Activated CD4-positive, alpha-beta T cell treated with anti-CD3 and anti-CD28 coated beads for 4 hours (primary cell): ENCODE results near the gene NAPSA.
"Not testable (repeated sequence)": the region's sequence is repeated elsewhere in the genome, so short reads cannot be mapped to it uniquely, and the experiment has no call there.

Source experiments
- DNase-seq, 2 donors: peaks; one replicate each; pipeline ENCODE4 v3.0.0-alpha.2; 2020

The NAPSA gene

DNA sequence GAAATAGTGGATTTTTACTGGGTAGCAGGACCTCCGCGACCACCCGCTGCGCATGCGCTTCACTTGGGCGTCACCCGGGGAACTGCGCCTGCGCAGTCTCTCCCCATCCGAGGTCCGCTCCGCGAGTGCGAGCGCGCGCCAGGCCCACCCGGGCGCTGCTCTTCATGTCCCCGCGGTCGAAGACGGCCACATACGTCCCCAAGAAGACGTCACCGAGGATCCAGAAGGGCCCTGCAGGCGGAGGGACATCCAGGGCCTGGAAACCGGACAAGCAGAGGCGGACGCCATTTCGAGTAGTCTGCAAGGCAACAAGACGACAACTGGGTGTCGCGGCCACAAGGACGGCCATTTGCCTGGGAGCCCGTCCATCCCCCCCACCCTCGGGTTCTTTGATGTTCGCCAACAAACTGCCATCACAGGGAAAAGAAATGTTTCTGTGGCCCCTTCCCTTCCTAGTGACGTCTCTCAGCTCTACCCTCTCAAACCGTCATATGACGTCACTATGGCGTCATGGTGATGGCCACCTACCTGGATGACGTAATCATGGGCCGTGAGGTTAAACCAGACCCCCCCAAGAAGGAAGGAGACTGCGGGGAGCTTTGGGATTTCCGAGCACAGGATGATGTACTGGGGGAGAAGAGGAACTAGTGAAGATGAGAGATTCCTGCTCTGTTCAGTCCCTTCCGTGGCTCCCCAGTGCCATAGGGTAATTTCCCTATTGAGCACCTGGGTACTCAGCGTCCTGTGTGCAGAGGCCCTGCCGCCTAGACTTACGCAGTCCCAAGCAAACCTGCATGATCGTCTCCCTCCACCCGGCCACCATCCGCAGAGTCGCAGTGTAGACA lies 6.7 kb downstream of the NAPSA start:
- DNase-seq = peak; percentile 75 to 76

DNA sequence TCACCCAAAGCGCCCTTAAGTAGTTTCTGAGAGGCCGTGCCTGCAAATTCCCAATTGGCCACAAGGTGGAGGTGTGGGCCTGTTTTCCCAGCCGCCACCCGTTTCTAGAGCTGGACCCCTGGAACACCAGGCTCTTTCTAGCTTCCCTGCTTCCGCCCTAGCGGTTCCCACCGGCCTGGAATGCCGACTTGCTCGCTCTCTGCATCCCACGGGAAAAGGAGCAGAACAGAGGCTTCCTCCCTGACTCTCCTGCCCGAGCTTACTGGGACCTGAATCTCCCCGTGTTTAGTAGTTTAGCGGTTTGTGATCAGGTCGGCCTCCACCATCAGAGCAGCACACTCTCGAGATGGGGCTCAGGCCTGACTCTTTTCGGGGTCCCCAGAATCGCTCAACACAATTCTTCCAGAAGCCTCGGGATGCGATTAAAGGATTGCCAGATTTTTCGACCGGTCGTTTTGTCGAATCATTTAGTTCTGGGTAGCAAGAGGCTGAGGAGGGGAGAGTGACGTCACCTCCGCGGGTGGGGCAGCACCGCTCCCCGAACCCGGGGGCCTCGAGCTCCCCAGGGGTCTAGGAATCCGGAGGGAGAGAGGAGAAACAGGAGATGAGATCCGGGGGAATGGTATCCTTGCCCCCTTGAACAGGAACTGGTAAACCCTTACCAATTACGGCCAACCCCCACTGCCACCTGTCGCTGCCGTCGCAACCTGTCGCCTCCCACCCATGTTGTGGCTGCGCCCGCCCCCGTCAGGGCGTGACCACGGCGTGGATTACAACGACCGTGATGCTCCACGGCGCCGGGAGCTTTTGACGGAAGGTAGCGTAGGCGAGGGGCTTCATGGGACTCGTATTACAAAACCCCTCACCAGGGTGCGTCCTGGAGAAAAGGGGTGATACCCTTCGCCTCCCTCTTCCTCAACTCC lies 8.0 kb downstream of the NAPSA start:
- peak; percentile 88 to 90 for DNase-seq

DNA sequence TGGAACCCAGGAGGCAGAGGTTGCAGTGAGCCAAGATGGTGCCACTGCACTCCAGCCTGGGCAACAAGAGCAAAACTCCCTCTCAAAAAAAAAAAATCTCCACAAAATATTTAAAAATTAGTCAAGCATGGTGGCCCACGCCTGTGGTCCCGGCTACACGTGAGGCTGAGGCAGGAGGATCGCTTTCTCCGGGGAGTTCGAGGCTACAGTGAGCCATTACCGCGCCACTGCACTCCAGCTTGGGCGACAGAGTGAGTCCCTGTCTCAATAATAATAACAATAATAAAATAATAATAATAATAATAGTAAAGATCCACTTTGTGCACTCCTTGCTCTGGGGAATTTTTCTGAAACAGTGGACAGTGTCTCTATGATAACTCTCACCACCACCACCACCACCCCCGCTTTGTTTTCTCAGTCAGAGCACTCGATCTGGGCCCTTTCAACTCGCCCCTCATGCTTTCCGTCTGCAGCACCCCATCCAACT lies 8.7 kb downstream of the NAPSA start:
- no peak for DNase-seq

DNA sequence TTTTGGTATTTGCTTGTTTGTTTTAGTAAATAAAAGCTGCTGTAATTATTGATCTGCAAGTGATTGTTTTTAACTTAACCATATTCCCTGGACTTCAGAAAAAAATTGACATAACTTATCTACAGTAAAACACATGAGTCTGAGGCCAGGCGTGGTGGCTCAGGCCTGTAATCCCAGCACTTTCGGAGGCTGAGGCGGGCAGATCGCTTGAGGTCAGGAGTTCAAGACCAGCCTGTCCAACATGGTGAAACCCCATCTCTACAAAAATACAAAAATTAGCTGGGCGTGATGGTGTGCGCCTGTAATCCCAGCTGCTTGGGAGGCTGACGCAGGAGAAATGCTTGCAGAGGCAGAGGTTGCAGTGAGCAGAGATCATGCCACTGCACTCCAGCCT lies 12.0 kb downstream of the NAPSA start:
- DNase-seq = not testable (repeated sequence)

DNA sequence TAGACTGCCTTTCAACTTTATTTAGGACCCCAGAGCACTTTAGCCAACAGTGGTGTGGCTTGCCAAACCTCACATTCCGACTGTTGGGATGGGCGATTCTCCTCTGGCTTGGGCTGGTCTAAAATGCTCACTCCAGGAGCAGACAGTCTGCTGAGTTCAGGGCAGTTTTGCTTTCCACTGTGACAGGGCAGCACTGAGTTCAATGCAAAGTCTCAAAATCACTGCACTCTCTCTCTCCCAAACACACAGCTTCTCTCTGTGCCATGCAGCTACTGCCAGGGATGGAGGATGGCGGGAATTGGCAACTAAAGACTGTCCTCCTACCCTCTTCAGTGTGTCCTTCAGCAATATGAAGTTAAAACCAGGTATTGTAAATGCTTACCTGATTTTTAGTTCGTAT lies 13.2 kb downstream of the NAPSA start:
- DNase-seq = no peak

DNA sequence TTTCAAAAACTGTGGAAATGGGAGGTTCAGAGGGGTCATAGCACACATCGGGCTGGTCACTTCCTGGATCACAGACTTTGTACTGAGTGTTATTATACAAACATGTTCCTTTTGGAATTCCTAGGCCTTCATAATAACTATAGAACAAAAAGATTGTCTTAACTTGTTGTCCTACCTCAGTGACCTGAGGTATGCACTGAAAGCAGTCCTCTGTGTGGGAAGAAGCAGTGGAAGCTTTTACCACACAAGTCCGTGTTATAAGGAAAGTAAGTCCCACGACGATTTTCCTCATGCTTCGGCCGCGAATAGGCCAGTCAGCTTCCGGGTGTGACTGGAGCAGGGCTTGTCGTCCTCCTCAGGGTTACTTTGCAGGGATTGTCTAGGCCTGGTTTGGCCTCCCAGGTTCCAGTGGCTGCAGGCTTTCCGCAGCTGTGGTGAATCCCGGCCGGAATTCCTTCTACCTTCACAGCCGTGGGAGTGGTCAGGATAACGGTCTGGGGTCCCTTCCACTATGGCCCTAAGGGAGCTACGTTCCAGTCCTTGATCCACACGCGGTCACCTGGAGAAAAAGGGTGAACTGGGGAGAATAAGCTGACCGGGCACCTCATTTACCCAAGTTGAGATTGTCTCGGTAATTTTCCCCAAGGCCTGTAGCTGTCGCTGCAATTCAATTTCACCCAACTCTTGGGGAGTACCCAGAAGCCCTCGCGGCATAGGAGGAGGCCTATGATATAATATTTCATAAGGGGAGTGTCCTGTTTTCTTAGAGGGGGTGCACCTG lies 16.0 kb downstream of the NAPSA start:
- no peak for DNase-seq

DNA sequence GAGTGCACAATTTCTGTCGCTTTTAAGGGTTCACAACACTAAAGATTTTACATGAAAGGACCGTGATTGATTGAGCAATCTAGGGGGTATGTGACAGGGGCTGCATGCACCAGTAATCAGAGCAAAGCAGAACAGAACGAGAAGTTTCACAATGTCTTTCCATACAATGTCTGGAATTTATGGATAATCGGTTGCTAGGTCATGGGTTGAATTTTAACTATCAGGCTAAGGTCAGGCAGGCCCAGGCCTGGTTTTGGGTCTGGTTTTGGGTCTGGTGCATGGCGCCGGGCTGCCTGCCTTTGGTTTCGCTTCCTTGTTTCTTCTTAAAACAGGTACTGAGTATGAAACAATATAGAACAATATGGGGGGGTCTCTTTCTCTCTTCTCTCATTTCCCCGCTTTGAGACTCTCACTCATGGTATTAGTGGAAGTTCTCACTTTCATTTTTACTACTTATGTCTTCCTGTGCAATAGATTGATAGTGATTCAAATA lies 18.3 kb downstream of the NAPSA start:
- not testable (repeated sequence) for DNase-seq

DNA sequence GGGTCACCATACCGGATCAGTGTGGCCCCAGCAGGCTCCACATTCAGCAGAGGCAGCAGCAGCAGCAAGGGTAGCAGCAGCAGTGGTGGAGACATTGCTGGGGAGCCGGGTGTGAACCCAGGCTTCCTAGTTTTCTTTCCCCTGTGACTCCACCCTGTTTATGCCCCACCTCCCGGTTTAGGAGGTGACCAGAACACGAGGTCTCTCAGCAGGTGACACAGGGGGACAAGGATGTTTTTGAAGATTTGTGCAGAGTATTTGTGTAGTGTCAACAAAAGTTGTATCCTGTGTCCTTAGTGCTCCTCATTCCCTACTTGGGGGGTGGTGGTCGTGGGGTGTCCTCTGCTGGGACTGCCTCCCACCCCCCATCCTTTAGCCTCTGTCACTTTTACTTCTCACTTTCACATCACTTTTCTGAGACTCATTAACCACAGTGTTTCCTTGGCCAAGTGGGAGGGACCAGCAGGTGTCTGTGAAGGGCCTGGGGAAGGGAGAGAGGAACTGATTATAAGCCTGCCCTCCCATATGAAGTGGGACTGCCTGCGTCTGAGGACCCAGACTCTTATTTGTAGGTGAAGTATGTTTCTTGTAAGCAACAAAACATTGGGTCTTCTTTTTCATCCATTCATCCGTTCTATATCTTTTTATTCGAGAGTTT lies 20.6 kb downstream of the NAPSA start:
- no peak for DNase-seq

DNA sequence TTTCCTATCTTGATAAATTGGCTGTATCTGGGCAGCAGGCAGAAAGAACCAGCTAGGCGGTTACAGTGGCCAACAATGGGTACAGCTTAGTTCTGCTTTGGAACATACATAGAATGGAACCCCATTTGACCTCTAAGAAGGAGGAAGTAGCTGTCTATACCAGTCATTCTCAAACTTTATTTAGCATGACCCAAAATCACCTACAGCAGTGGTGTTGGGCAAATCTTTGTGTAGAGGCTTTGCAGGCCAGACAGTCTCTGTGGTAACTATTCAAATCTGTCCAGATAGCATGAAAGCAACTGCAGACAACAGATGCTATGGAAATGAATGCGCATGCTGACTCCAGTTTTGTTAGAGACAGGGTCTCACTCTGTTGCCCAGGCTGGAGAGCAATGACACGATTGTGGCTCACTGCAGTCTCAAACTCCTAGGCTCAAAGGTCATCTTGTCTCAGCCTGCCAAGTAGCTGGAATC lies 24.3 kb downstream of the NAPSA start:
- no peak for DNase-seq

DNA sequence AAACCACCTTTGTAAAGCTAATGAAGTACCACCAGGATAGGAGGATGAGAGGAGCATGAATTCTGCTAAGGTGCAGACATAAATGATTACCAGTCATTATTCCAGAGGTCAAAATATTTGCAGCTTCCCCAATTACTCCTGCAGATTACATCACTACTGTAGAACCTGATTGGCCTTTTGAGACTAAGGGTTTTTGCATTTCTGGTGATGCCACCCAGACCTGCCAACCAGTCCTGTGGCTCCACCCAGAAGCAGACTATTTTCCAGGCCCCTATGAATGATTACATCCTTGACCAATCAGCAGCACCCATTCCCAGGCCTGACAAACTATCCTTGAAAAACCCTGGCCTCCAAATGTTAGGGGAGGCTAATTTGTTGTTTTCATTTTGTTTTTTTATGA lies 25.1 kb downstream of the NAPSA start:
- DNase-seq = no peak

DNA sequence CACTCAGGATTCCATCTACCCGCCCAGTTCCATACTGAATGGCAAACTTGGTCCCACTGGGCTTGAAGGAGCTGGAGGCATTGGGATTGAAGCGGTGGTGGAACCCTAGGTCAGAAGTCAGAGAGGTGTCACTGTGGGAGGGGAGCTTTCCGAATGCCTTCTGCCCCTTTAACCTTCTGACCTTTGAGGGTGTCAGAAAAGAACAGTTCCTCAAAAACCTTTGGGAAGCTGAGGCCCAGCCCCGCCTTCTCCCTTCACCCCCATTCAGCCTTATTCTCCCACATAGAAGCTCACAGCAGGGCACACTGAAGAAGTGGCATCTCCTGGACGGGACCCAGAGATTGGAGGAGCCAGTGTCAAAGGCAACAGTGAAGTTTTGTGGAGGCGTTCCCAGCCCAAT lies 28.4 kb downstream of the NAPSA start:
- DNase-seq = not testable (repeated sequence)

DNA sequence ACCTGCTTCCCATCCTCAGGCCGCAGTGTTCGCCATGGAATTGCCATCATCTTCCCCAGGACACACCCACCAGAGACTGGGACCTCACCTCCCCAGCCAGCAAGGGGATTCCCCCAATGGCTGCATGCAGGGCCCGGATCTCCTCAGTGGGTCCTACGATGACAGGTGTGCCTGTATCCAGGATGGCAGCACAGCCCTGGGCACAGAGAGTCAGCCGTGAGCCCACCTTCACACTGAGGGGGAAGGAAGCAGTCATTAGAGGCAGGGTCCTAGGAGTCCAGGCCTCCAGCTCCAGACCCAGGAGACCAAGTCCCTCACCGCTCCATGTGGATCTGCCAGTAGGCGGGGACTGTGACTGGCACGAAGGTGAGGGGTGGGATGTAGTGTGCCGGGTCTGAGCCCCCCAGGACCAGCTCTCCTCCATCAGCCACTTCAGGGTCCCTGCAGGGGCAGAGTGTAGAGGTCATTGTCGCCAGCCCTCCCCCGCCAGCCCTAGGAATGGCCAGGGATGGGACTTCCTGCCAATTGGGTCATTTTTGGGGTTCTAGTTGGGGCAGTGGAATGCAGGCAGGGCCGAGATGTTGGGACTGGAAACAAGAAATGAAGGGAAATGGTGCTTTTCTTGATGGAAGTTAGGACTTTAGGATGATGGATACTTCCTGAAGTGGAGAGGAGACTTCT lies 30.6 kb downstream of the NAPSA start:
- DNase-seq = no peak

DNA sequence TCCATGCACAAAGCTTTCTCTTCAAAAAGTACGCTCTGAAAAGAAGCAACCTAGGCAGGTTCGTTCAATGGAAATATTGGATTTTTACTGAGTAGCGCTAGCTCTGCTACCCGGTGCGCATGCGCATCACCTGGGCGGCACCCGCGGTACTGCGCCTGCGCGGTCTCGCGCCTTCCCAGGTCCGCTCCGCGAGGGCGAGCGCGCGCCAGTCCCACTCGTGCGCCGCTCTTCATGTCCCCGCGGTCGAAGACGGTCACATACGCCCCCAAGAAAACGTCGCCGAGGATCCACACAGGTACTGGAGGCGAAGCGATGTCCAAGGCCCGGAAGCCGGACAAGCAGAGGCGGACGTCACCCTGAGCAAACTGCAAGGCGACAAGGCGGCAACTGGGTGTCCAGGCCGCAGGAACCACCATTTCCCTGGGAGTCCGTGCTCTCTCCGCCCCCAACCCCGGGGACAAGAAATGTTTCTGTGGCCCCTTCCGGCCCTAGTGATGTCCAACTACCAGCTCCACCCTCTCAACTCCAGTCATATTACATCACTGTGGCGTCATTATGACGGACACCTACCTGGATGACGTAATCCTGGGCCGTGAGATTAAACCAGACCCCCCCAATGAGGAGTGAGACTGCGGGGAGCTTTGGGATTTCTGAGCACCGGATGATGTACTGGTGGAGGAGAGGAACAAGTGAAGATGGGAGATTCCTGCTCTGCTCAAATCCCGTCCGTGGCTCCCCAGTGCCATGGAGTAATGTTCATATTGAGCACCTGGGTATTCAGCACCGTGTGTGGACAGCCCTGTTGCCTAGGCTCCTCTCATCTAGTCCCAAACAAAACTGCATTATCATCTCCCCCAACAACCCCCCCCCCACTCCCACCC lies 31.5 kb downstream of the NAPSA start:
- peak; percentile 82 for DNase-seq

DNA sequence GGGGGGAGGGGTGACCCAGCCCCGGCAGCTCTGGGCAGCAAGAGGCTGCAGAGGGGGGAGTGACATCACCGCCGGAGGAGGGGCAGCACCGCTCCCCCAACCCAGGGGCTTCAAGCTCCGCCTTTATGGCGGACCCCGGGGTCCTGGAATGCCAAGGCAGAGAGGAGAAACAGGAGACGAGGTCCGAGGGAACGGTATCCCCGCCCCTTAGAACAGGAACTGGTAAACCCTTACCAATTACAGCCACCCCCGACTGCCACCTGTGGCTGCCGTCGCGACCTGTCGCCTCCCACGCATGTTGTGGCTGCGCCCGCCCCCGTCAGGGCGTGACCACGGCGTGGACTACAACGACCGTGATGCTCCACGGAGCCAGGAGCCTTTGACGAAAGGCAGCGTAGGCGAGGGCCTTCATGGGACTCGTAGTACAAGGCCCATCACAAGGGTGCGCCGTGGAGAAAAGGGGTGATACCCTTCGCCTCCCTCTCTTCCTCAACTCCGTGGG lies 32.2 kb downstream of the NAPSA start:
- DNase-seq = peak; percentile 92 to 95

DNA sequence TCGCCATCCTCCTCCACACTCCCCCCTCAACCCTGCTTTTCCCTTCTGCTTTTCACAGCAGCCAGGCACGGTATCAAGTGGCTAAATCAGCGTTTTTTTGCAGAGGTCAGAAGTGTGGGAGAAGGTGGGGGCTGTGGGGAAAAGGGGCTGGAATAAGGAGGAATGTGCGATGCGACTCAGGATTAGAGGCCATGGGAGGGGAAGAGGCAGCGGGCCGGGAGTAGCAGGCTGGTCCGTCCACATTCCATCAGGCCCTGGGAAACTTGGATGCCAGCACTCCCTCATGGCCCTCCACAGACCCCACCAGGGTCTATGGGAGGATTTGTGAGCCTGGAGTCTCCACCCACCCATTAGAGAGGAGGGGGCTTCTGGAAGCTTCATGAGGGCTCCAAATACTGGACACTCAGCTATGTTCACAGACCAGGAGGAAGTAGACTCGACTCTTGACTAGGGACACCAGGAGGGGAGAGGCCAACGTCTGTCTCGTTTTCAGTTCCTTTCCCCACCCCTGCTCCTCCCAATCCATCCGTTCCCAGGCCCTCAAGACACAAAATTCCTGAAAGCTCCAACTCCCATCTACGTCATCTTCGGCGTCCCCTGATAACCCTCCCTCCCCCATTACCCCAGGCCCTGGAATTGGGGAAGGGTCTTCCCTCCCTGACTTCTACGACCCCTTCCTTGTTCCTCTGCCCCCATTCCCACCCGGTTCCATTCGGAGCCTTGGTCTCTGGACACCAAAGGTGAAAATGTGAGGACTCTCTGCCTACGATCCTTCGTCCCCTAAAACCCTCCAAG lies 33.0 kb downstream of the NAPSA start:
- no peak for DNase-seq

DNA sequence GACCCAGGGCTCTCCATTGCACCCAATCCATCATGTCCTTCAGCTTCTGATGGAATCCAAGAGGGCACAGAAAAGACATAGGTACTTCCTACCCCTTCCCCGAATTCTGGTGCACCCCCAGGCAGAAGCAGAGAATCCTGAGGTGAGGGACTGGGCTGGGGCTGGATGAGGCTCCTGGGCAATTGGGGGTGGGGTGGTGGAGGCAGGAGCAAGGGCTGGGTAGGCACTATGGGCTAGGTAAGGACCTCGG lies 33.5 kb downstream of the NAPSA start:
- no peak for DNase-seq

DNA sequence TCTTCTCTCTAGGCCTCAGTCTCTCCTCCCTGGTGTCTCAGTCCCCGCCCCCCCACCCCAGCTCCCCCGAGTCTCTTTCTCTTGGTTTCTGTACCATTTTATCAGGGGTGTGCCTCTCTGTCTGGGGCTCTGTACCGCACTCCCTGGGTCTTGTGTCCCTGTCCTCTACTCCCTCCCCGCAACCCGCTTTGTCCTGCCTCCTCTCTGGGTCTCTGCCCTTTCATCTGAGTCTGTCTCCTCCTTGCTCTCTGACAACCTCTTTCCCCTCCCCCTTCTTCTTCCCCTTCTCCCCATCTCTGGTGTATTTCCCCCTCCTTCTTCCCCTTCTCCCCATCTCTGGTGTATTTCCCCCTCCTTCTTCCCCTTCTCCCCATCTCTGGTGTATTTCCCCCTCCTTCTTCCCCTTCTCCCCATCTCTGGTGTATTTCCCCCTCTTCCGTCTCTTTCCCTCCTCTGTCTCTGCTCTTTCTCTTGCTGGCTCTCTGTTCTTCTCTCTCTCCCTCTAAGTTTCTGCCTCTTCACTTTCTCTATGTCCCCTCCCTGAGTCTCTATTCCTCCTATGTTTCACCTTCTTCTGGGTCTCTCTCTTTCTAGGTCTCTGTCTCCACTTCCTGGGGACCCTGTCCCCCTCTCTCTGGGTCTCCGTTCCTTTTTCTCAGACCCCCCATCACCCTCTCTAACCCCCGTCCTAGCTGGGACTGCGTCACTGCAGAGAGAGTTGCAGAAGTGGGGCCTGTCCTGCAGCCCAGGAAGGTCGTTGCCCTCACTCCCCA lies 34.0 kb downstream of the NAPSA start:
- DNase-seq = no peak

DNA sequence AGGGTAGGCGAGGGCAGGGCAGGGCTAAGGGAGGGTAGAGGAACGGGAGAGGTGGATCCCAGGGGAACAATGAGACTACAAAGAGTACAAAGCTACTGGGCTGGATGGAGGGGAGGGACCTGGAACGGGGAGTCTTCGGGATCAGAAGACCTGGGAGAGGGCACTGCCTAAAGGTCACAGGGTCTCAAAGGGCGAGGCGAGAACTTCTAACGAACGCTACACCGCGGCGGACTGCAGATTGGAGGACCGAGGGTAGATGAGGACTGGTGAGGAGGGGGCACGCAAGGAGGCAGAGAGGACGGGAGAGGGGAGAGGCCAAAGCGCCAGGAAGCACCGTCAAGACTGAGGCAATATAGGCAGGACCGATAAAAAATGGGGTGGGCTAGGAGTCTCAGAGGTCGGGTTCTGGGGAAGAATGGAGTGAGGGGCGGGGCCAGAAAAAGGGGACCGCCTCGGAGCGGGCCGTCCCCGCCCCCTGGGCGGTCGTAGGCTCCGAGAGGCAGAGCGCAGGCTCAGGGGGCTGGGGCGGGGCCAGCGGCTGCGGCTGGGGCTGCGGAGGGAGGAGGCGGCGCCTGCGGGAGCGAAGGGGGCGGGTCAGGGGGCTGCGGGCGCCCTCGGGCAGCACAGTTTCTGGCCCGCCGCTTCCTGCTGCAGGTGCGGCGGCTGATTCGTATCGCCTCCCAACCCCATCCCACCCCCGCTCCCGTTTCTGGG lies 34.9 kb downstream of the NAPSA start:
- DNase-seq = peak; percentile 57 to 74
